ENCODE results near the gene NDUFA7.
"Not testable (repeated sequence)": the region's sequence is repeated elsewhere in the genome, so short reads cannot be mapped to it uniquely, and the experiment has no call there.

NDUFA7 gene

GRCh38 chr19:8341504-8341903, 20.3 kb upstream of the NDUFA7 start:
- not testable (repeated sequence) for DNase-seq

- no peak for DNase-seq
Observed at GRCh38 chr19:8340341-8341096, 19.3 kb upstream of the NDUFA7 start.

GRCh38 chr19:8338835-8339234, 17.7 kb upstream of the NDUFA7 start:
- no peak for DNase-seq

GRCh38 chr19:8337728-8338127, 16.6 kb upstream of the NDUFA7 start:
- no peak for DNase-seq

GRCh38 chr19:8336660-8337059, 15.5 kb upstream of the NDUFA7 start:
- DNase-seq: no peak

GRCh38 chr19:8336072-8336569, 14.9 kb upstream of the NDUFA7 start:
- no peak for DNase-seq

- no peak for DNase-seq
Observed at GRCh38 chr19:8335343-8336071, 14.3 kb upstream of the NDUFA7 start.

GRCh38 chr19:8334458-8335342, 13.5 kb upstream of the NDUFA7 start:
- DNase-seq: peak; percentile 26

GRCh38 chr19:8333767-8334457, 12.7 kb upstream of the NDUFA7 start:
- no peak for DNase-seq

- DNase-seq: no peak
Observed at GRCh38 chr19:8332976-8333766, 12.0 kb upstream of the NDUFA7 start.

GRCh38 chr19:8331263-8331845, 10.2 kb upstream of the NDUFA7 start:
- no peak for DNase-seq

GRCh38 chr19:8329996-8330395, 8.8 kb upstream of the NDUFA7 start:
- no peak for DNase-seq

GRCh38 chr19:8325454-8325853, 4.3 kb upstream of the NDUFA7 start:
- no peak for DNase-seq

- DNase-seq: no peak
Observed at GRCh38 chr19:8324186-8325050, 3.2 kb upstream of the NDUFA7 start.

- no peak for DNase-seq
Observed at GRCh38 chr19:8323781-8324185, 2.6 kb upstream of the NDUFA7 start.

GRCh38 chr19:8322638-8322997, 1.4 kb upstream of the NDUFA7 start:
- no peak for DNase-seq

- no peak for DNase-seq
Observed at GRCh38 chr19:8321986-8322637, 937 bp upstream of the NDUFA7 start.

- no peak for DNase-seq
Observed at GRCh38 chr19:8320564-8321066, 560 bp downstream of the NDUFA7 start.

GRCh38 chr19:8319807-8320520, 1.2 kb downstream of the NDUFA7 start:
- no peak for DNase-seq

All from fibroblast of skin of scalp (primary cell).